GM23338 (cell line): ENCODE results near the gene OR10X1. TPM values are rescaled to one million over a fixed set of nuclear protein-coding genes. Genes with fewer than 3 reads are reported as not detected.

Experiments used
- ATAC-seq: fragments of 200-7000 bp; cut with Tn5 transposase; 3 replicates; pipeline ENCODE4 v1.9.1; 2020
- DNase-seq: peaks from one replicate; pipeline ENCODE4 v3.0.0-alpha.2; 2015; ENCODE audit warnings: low spot score
- H2AFZ ChIP-seq: fragments of 200-600 bp; sonication (generic); 2 replicates; pipeline ENCODE4 v1.8.0; 2016; ENCODE audit warnings: antibody characterized with exemption, mild to moderate bottlenecking, moderate library complexity
- H3F3A ChIP-seq: fragments of 200-600 bp; sonication (generic); replicated peaks from 2 replicates; pipeline ENCODE4 v1.8.0; 2017; ENCODE audit warnings: antibody characterized with exemption, mixed run types, low read depth
- H3K27ac ChIP-seq: fragments of 200-600 bp; sonication (generic); 2 replicates; pipeline ENCODE4 v1.6.1; 2016; ENCODE audit warnings: low read depth
- H3K27me3 ChIP-seq: fragments of 200-600 bp; sonication (generic); 2 replicates; pipeline ENCODE4 v1.8.0; 2016; ENCODE audit warnings: mild to moderate bottlenecking, mixed run types, moderate library complexity; ENCODE audit not compliant: insufficient read depth
- H3K36me3 ChIP-seq: fragments of 200-600 bp; sonication (generic); 2 replicates; pipeline ENCODE4 v1.8.0; 2016; ENCODE audit warnings: mild to moderate bottlenecking; ENCODE audit not compliant: insufficient read depth
- H3K4me1 ChIP-seq: fragments of 200-600 bp; sonication (generic); 2 replicates; pipeline ENCODE4 v1.8.0; 2016; ENCODE audit warnings: mild to moderate bottlenecking, moderate library complexity; ENCODE audit not compliant: insufficient read depth
- H3K4me2 ChIP-seq: fragments of 200-600 bp; sonication (generic); 2 replicates; pipeline ENCODE4 v1.7.1; 2017; ENCODE audit warnings: mixed run types
- H3K4me3 ChIP-seq: fragments of 200-600 bp; sonication (generic); 2 replicates; pipeline ENCODE4 v1.6.1; 2016; ENCODE audit warnings: mixed run types
- H3K79me2 ChIP-seq: fragments of 200-600 bp; sonication (generic); replicated peaks from 2 replicates; pipeline ENCODE4 v1.8.0; 2017; ENCODE audit warnings: mild to moderate bottlenecking; ENCODE audit not compliant: insufficient read depth
- H3K9me2 ChIP-seq: fragments of 200-600 bp; sonication (generic); 2 replicates; pipeline ENCODE4 v1.8.0; 2017; ENCODE audit not compliant: insufficient read depth
- H4K20me1 ChIP-seq: fragments of 200-600 bp; sonication (generic); replicated peaks from 2 replicates; pipeline ENCODE4 v1.8.0; 2017; ENCODE audit warnings: mild to moderate bottlenecking; ENCODE audit not compliant: insufficient read depth
- H3K27ac Mint-ChIP-seq: 2 replicates; pipeline ENCODE4 v1.8.0; 2020; ENCODE audit warnings: inconsistent platforms, mild to moderate bottlenecking, moderate library complexity, mixed read lengths
- H3K27me3 Mint-ChIP-seq: 3 replicates; pipeline ENCODE4 v1.8.0; 2022; ENCODE audit warnings: low read depth, mild to moderate bottlenecking, moderate library complexity, mixed read lengths, inconsistent platforms; ENCODE audit not compliant: insufficient read depth, poor library complexity
- H3K36me3 Mint-ChIP-seq: 3 replicates; pipeline ENCODE4 v1.8.0; 2021; ENCODE audit warnings: low read depth, mild to moderate bottlenecking, inconsistent platforms, moderate library complexity, mixed read lengths
- H3K4me1 Mint-ChIP-seq: 3 replicates; pipeline ENCODE4 v1.8.0; 2020; ENCODE audit warnings: mild to moderate bottlenecking, inconsistent platforms, mixed read lengths
- H3K4me3 Mint-ChIP-seq: 3 replicates; pipeline ENCODE4 v1.8.0; 2021; ENCODE audit warnings: moderate library complexity, mild to moderate bottlenecking, inconsistent platforms, mixed read lengths
- H3K9me3 Mint-ChIP-seq: 3 replicates; pipeline ENCODE4 v1.8.0; 2020; ENCODE audit warnings: moderate library complexity, mild to moderate bottlenecking, inconsistent platforms, mixed read lengths
- CREB1 ChIP-seq: fragments of 250-450 bp; sonication (Bioruptor Pico); IDR thresholded peaks from 2 replicates; pipeline ENCODE4 v1.5.0; 2020; ENCODE audit warnings: low read depth, mild to moderate bottlenecking, moderate library complexity
- CTCF ChIP-seq, 2 experiments: fragments of 200-600 bp in 1 of 2; sonication (generic) in 1 of 2; conservative IDR thresholded peaks; 2 replicates each; pipeline versions ENCODE4 v1.5.1 to v1.6.1; 2016 to 2017; ENCODE audit warnings: antibody characterized with exemption in 2 of 2, low read depth in 2 of 2, mild to moderate bottlenecking in 2 of 2, moderate library complexity in 1 of 2
- EZH2 ChIP-seq: fragments of 200-600 bp; sonication (generic); IDR thresholded peaks from one replicate; pipeline ENCODE4 v1.8.0; 2017; ENCODE audit warnings: antibody characterized with exemption, mild to moderate bottlenecking, low read depth; ENCODE audit not compliant: unreplicated experiment
- EZH2phosphoT487 ChIP-seq: fragments of 200-600 bp; sonication (generic); IDR thresholded peaks from one replicate; pipeline ENCODE4 v1.8.1; 2018; ENCODE audit warnings: antibody characterized with exemption; ENCODE audit not compliant: unreplicated experiment
- JUNB ChIP-seq: IDR thresholded peaks from one replicate; pipeline ENCODE4 v1.6.1; 2016; ENCODE audit warnings: antibody characterized with exemption; ENCODE audit not compliant: unreplicated experiment
- REST ChIP-seq: IDR thresholded peaks from one replicate; pipeline ENCODE4 v1.6.1; 2018; ENCODE audit warnings: antibody characterized with exemption; ENCODE audit not compliant: unreplicated experiment
- STAT1 ChIP-seq: IDR thresholded peaks from one replicate; pipeline ENCODE4 v1.6.1; 2016; ENCODE audit warnings: antibody characterized with exemption; ENCODE audit not compliant: unreplicated experiment
- ZNF114 ChIP-seq: fragments of 250-450 bp; sonication (Bioruptor Pico); IDR thresholded peaks from 2 replicates; pipeline ENCODE4 v1.5.0; 2020; ENCODE audit warnings: mild to moderate bottlenecking, moderate library complexity
- ZNF462 ChIP-seq: fragments of 250-450 bp; sonication (Bioruptor Pico); IDR thresholded peaks from 2 replicates; pipeline ENCODE4 v1.5.0; 2020; ENCODE audit warnings: mild to moderate bottlenecking, moderate library complexity
- polyA plus RNA-seq: library from polyadenylated mRNA; unstranded; fragments of >200 nt; fragmentation: Nextera tagmentation; extraction: Ambion mirVana; gene quantifications from 2 replicates; pipeline ENCODE4 v1.2.1, GENCODE V29; 2016
- total RNA-seq: library from RNA; depleted of rRNA; stranded (reverse); fragments of >200 nt; shearing (Covaris generic); gene quantifications from 2 replicates; pipeline ENCODE4 v1.2.3, GENCODE V29; 2014

OR10X1 gene
- total and polyA plus RNA-seq, 2 experiments from 2014 or later = not detected

- H2AFZ ChIP-seq = no peak overlapping the region
- no peaks in the 10 kb centered on the region for H3K27me3 ChIP-seq
- H3K4me3 ChIP-seq = no peak overlapping the region
- no peak overlapping the region for H3K27ac ChIP-seq
- no peaks in the 10 kb centered on the region for H3K79me2 ChIP-seq
- no peaks in the 10 kb centered on the region for H3K4me1 ChIP-seq
- Mint-ChIP-seq H3K4me3 (no peak overlapping the region), H3K9me3 (no peaks in the 10 kb centered on the region), H3K27ac (no peak overlapping the region), H3K36me3 (no peaks in the 10 kb centered on the region), H3K27me3 (peaks cover 2% of the 10 kb centered on the region), H3K4me1 (no peaks in the 10 kb centered on the region)
- ATAC-seq = no peak
- no peaks in the 10 kb centered on the region for H3K36me3 ChIP-seq
- no peaks in the 10 kb centered on the region for H4K20me1 ChIP-seq
- no peaks in the 10 kb centered on the region for H3K9me2 ChIP-seq
- no peak for DNase-seq
- H3K4me2 ChIP-seq = no peak overlapping the region
- TF ChIP-seq STAT1 (no peak), ZNF462 (CRISPR knock-in tag) (no peak), JUNB (no peak), ZNF114 (CRISPR knock-in tag) (no peak), EZH2phosphoT487 (no peak), CREB1 (CRISPR knock-in tag) (no peak), REST (no peak), EZH2 (no peak), CTCF (conservative IDR thresholded peaks at IDR 0.05; ENCODE audit: low read depth in 2 of 2) (no peak)
- no peaks in the 10 kb centered on the region for H3F3A ChIP-seq
Observed at GRCh38 chr1:158572226-158572625, 7.5 kb downstream of the OR10X1 start.
